Ascending aorta (tissue), 2 donors: ENCODE results near the gene OSBPL10. TPM values are rescaled to one million over a fixed set of nuclear protein-coding genes. Genes with fewer than 3 reads are reported as not detected.
"Not testable (repeated sequence)": the region's sequence is repeated elsewhere in the genome, so short reads cannot be mapped to it uniquely, and the experiment has no call there.

ENCODE experiments used
- DNase-seq, 2 donors: peaks; one replicate each; pipeline ENCODE4 v3.0.0-alpha.2; 2019; ENCODE audit warnings: low spot score in 2 of 2
- H3K27ac ChIP-seq, 2 donors: fragments of 200-600 bp; sonication (generic); one replicate each; pipeline ENCODE4 v1.5.1; 2016 to 2017; ENCODE audit warnings: mild to moderate bottlenecking in 1 of 2
- H3K27me3 ChIP-seq: fragments of 200-600 bp; sonication (generic); one replicate; pipeline ENCODE4 v1.5.1; 2017
- H3K36me3 ChIP-seq, 2 donors: fragments of 200-600 bp; sonication (generic); one replicate each; pipeline ENCODE4 v1.5.1; 2016
- H3K4me1 ChIP-seq, 2 donors: fragments of 200-600 bp; sonication (generic); one replicate each; pipeline ENCODE4 v1.5.1; 2016 to 2017; ENCODE audit warnings: mild to moderate bottlenecking in 1 of 2
- H3K4me3 ChIP-seq, 2 donors: fragments of 200-600 bp; sonication (generic); one replicate each; pipeline ENCODE4 v1.5.1; 2016 to 2017; ENCODE audit warnings: mild to moderate bottlenecking in 1 of 2
- H3K9me3 ChIP-seq, 2 donors: fragments of 200-600 bp; sonication (generic); one replicate each; pipeline ENCODE4 v1.5.1; 2016
- intact Hi-C: fragments of 100-400 bp; cut with DNase I; formaldehyde crosslinking; loops from one replicate; pipeline ENCODE4 v1.15.1; 2023
- total RNA-seq: library from RNA; depleted of rRNA; stranded (reverse); fragments of >200 nt; gene quantifications from one replicate; pipeline ENCODE4 v1.1.0, GENCODE V29; 2016
- TF ChIP-seq, protein P1 (sequence below), 3 experiments: fragments of 200-600 bp in 2 of 3; fragments of 450-650 bp in 1 of 3; sonication (generic) in 2 of 3; IDR thresholded peaks; one replicate each; pipeline ENCODE4 v1.5.1; 2016 to 2019; ENCODE audit warnings: antibody characterized with exemption in 3 of 3, mild to moderate bottlenecking in 1 of 3, moderate library complexity in 1 of 3

Gene OSBPL10
- total RNA-seq, 1 donor from 2014 or later: 169 TPM

DNA sequence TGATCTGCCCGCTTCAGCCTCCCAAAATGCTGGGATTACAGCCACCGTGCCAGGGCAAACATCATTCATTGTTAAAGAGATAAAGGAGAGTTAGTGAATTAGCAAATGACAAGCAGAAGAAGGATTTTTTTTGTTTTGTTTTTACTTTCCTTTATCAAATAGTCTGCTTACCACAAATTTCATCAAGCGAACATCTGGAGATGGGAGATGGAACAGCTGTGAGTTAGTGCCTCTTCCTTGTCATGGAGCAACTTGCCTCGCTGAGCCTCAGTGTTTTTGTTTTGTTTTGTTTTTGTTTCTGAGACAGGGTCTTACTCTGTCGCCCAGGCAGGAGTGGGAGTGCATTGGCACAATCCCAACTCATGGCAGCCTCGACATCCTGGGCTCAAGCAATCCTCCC lies 16.4 kb upstream of the OSBPL10 start:
- intact Hi-C loops: no loop called here
- H3K27me3 ChIP-seq: no peaks in the 10 kb centered on the region
- TF ChIP-seq, protein P1, sequence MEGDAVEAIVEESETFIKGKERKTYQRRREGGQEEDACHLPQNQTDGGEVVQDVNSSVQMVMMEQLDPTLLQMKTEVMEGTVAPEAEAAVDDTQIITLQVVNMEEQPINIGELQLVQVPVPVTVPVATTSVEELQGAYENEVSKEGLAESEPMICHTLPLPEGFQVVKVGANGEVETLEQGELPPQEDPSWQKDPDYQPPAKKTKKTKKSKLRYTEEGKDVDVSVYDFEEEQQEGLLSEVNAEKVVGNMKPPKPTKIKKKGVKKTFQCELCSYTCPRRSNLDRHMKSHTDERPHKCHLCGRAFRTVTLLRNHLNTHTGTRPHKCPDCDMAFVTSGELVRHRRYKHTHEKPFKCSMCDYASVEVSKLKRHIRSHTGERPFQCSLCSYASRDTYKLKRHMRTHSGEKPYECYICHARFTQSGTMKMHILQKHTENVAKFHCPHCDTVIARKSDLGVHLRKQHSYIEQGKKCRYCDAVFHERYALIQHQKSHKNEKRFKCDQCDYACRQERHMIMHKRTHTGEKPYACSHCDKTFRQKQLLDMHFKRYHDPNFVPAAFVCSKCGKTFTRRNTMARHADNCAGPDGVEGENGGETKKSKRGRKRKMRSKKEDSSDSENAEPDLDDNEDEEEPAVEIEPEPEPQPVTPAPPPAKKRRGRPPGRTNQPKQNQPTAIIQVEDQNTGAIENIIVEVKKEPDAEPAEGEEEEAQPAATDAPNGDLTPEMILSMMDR (IDR thresholded peaks at IDR 0.05): no peak
- H3K4me1 ChIP-seq: no peaks in the 10 kb centered on the region
- no peaks in the 10 kb centered on the region for H3K36me3 ChIP-seq
- H3K9me3 ChIP-seq: peaks cover 0 to 8% of the 10 kb centered on the region in 2 donors
- H3K4me3 ChIP-seq: no peak overlapping the region
- no peak for DNase-seq
- H3K27ac ChIP-seq: no peak overlapping the region

DNA sequence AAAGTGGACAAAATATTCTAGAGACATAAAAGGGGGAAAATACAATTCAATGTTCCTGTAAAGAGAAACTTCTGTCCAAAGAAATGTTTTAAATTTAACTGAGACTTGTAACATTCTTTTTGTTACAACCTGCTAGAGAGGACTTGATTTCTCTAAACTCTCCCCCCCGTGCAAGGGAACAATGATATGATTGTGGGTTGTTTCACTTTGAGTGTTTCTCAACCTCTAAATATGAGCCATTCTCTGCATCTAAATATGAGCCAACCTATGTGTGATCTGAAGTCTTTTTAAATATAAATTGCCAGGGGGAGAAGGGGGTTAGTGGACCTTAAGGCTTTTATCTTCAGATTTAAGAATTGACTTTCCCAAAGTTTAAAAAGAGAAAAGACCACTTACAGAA lies 15.1 kb upstream of the OSBPL10 start:
- intact Hi-C loops: no loop called here
- Histone ChIP-seq H3K9me3 (peaks cover 0 to 21% of the 10 kb centered on the region in 2 donors), H3K4me1 (no peaks in the 10 kb centered on the region), H3K27me3 (no peaks in the 10 kb centered on the region), H3K4me3 (no peak overlapping the region), H3K27ac (no peak overlapping the region), H3K36me3 (no peaks in the 10 kb centered on the region)
- TF ChIP-seq, protein P1 (IDR thresholded peaks at IDR 0.05): no peak
- no peak for DNase-seq

DNA sequence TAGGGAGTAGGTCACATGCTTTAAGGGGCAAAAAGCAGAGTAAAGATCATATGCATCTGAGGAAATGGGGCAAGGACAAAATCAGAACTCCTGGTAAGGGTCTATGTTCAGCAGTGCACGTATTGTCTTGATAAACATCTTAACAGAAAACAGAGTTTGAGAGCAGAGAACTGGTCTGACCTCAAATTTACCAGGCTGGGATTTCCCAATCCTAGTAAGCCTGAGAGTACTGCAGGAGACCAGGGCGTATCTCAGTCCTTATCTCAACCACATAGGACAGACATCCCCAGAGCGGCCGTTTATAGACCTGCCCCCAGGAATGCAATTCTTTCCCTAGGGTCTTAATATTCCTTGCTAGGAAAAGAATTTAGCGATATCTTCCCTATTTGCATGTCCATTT lies 14.0 kb upstream of the OSBPL10 start:
- H3K4me3 ChIP-seq, intact Hi-C loops, DNase-seq, H3K27ac ChIP-seq, H3K27me3 ChIP-seq, H3K4me1 ChIP-seq, H3K36me3 ChIP-seq: not testable (repeated sequence)
- H3K9me3 ChIP-seq: peaks cover 5 to 32% of the 10 kb centered on the region in 2 donors

DNA sequence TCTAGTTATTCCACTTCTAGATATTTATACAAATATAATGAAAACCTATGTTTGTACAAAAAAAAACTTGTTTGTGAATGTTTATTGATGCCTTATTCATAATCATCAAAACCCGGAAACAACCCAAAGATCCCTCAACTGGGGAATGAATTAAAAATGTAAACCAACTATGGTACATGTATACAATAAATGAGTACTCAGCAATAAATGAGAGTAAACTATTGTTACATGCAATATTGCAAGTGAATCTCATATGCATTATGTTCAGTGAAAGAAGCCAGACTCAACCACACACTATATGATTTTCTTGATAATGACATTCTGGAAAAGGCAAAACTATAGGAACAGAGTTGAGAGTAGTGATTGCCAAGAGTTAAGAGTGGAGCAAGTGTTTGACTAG lies 12.8 kb upstream of the OSBPL10 start:
- H3K27me3 ChIP-seq: no peaks in the 10 kb centered on the region
- H3K4me3 ChIP-seq: no peak overlapping the region
- no peak for DNase-seq
- H3K4me1 ChIP-seq: no peaks in the 10 kb centered on the region
- intact Hi-C loops: no loop called here
- H3K27ac ChIP-seq: no peak overlapping the region
- H3K9me3 ChIP-seq: peaks cover 8 to 41% of the 10 kb centered on the region in 2 donors
- TF ChIP-seq, protein P1 (IDR thresholded peaks at IDR 0.05): no peak
- H3K36me3 ChIP-seq: no peaks in the 10 kb centered on the region

DNA sequence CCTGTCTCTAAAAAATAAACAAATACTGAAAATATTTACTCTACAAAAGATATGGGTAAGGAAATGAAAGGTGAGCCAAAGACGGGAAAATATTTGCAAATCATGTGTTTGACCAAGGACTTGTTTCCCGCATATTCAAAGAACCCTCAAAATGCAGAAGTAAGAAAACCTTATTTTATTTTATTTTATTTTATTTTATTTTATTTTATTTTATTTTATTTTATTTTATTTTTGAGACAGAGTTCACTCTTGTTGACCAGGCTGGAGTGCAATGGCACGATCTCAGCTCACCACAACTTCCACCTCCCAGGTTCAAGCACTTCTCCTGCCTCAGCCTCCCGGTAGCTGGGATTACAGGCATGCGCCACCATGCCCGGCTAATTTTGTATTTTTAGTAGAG lies 11.9 kb upstream of the OSBPL10 start:
- H3K27ac ChIP-seq, H3K27me3 ChIP-seq, H3K4me3 ChIP-seq, H3K4me1 ChIP-seq, DNase-seq, intact Hi-C loops, H3K36me3 ChIP-seq: not testable (repeated sequence)
- H3K9me3 ChIP-seq: peaks cover 10 to 50% of the 10 kb centered on the region in 2 donors

DNA sequence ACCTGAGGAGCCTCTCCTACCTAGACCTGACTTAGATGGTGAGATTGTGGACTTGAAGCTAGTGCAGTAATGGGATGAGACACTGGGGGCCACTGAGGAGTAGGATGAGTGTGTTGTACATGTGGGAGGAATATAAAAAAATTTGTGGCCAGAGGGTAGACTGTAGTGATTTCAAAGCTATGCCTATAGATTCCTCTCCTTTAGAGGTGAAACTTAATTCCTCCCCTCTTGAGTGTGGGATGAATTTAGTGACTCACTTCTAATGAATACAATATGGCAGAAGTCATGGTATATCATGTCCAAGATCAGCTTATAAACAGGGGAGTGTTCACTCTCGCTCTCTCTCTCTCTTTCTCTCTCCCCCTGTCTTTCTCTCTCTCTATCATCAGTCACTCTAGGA lies 7.2 kb upstream of the OSBPL10 start:
- TF ChIP-seq, protein P1 (IDR thresholded peaks at IDR 0.05): no peak
- DNase-seq: no peak
- Histone ChIP-seq H3K4me1 (no peaks in the 10 kb centered on the region), H3K4me3 (no peak overlapping the region), H3K36me3 (no peaks in the 10 kb centered on the region), H3K9me3 (peaks cover 10 to 58% of the 10 kb centered on the region in 2 donors), H3K27ac (no peak overlapping the region), H3K27me3 (no peaks in the 10 kb centered on the region)
- intact Hi-C loops: loop anchor here (10.0 kb wide), 1 partner anchor 113 kb away; no protein-coding TSS in a partner anchor

DNA sequence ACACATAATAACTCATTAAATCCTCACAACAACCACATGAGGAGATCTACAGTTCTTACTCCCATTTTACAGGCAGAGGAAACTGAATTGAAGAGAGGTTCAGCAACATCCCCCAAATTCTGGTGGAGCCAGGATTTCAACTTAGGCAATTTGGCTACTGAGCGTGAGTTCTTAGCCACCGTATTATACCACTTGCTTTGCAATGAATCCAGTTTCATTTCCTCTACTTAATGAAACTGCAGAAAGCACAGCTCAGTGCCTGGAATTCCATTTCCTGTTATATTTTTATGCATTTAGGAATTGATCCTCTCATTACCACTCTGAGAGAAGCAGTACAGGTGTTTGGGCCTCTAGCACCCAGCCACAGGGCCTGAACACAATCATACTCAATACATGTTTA lies 4.8 kb upstream of the OSBPL10 start:
- H3K4me1 ChIP-seq: peaks cover 0 to 3% of the 10 kb centered on the region in 2 donors
- H3K27ac ChIP-seq: no peak overlapping the region
- H3K27me3 ChIP-seq: no peaks in the 10 kb centered on the region
- peaks cover 10 to 33% of the 10 kb centered on the region in 2 donors for H3K9me3 ChIP-seq
- H3K4me3 ChIP-seq: no peak overlapping the region
- DNase-seq: no peak
- intact Hi-C loops: loop anchor here (10.0 kb wide), 1 partner anchor 111 kb away; no protein-coding TSS in a partner anchor
- TF ChIP-seq, protein P1 (IDR thresholded peaks at IDR 0.05): no peak
- H3K36me3 ChIP-seq: no peaks in the 10 kb centered on the region
